Mucosa of rectum (tissue), 2 donors: ENCODE data around the gene RPL35A.

Source experiments
- H3K27ac ChIP-seq, 2 donors: one replicate each; pipeline ENCODE4 v1.7.0; 2013; ENCODE audit warnings: inconsistent platforms in 2 of 2, low read depth in 2 of 2, low read length in 2 of 2
- H3K27me3 ChIP-seq, 2 donors: one replicate each; pipeline ENCODE4 v1.7.0; 2013; ENCODE audit warnings: low read length in 2 of 2; ENCODE audit not compliant: control insufficient read depth in 2 of 2, insufficient read depth in 2 of 2
- H3K36me3 ChIP-seq, 2 donors: one replicate each; pipeline ENCODE4 v1.7.0; 2013; ENCODE audit warnings: low read length in 2 of 2; ENCODE audit not compliant: control insufficient read depth in 2 of 2, insufficient read depth in 2 of 2
- H3K4me1 ChIP-seq, 2 donors: one replicate each; pipeline ENCODE4 v1.7.0; 2013; ENCODE audit warnings: low read length in 2 of 2, mild to moderate bottlenecking in 1 of 2; ENCODE audit not compliant: control insufficient read depth in 2 of 2, insufficient read depth in 2 of 2
- H3K4me3 ChIP-seq, 2 donors: one replicate each; pipeline ENCODE4 v1.7.0; 2013; ENCODE audit warnings: low read length in 2 of 2
- H3K9ac ChIP-seq, 2 donors: one replicate each; pipeline ENCODE4 v1.7.0; 2013; ENCODE audit warnings: low read length in 2 of 2, low read depth in 1 of 2, mild to moderate bottlenecking in 1 of 2
- H3K9me3 ChIP-seq, 2 donors: one replicate each; pipeline ENCODE4 v1.7.0; 2013; ENCODE audit warnings: low read length in 2 of 2; ENCODE audit not compliant: control insufficient read depth in 2 of 2
- donor health status: healthy.
- donor health status: Normal muscosa, but diverticular disease.

Gene RPL35A

DNA sequence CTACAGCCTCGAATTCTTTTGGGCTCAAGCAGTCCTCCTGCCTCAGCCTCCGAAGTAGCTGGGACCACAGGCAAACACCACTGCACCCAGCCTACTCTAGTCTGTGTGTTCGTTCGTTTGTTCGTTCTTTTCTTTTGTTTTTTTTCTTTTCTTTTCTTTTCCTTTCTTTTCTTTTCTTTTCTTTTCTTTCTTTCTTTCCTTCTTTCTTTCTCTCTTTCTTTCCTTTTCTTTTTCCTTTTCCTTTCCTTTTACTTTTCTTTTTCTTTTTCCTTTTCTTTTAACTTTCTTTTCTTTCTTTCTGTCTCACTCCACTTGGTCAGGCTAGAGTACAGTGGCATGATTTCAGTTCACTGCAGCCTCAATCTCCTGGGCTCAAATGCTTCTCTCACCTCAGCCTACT, 46.9 kb downstream of the RPL35A start:
- H3K4me3 ChIP-seq = no peak overlapping the region
- H3K36me3 ChIP-seq = peaks cover 3 to 4% of the 10 kb centered on the region in 2 donors

DNA sequence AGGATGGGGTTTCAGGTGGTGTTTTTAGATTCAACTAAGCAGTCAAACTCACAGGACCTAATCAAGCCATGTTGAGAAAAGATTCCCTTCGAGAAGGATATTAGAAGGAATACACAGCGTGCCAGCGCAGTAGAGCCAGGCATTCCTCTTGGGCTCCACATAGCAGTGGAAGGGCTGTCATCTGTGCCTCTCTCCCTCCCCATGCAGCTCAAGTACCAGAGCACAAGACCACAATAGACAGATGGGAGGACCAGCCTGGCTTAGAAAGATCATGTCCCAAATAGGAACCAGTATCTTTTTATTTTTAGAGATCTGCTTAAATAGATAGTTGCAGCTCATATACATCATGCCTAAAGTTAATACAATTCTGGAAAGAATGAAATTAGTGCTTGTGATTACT, 47.9 kb downstream of the RPL35A start:
- Histone ChIP-seq H3K9ac (no peak overlapping the region), H3K4me1 (no peaks in the 10 kb centered on the region), H3K27me3 (no peaks in the 10 kb centered on the region), H3K4me3 (no peak overlapping the region), H3K36me3 (peaks cover 3 to 4% of the 10 kb centered on the region in 2 donors), H3K27ac (no peak overlapping the region), H3K9me3 (no peaks in the 10 kb centered on the region)

More for the DNA sequence above, 46.9 kb downstream of the RPL35A start:
- no peaks in the 10 kb centered on the region for H3K9me3 ChIP-seq
- H3K27ac ChIP-seq = no peak overlapping the region
- no peaks in the 10 kb centered on the region for H3K27me3 ChIP-seq
- H3K4me1 ChIP-seq = no peaks in the 10 kb centered on the region
- no peak overlapping the region for H3K9ac ChIP-seq
